ENCODE data around the gene TMEM72. TPM values are rescaled to one million over a fixed set of nuclear protein-coding genes. Genes with fewer than 3 reads are reported as not detected.

The TMEM72 gene
- polyA plus RNA-seq, 2 of the 4 experiments (the other 2 are of a cell fraction), result not detected

DNA sequence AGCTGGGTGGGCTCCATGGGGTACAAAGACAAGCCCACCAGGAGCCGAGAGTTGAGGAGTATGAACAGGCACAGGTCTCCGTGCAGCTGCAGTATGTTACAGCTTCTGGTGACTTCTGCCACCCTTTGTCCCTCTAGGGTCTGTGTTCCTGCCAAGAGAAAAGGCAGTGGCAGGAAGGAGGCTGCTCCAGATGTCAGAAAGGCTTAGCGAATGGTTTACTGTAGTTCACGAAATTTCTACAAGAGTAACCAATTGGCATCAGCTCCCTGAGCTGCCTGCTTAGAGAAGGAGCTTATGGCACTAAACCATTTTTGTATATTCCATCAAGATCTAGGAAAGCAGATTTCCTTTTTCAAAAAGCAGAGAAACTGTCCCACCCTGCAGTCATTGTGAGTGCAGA lies 48.2 kb upstream of the TMEM72 start:
- TF ChIP-seq ZNF302 (CRISPR knock-in tag; IDR thresholded peaks at IDR 0.05) (no peak), SMC3 (IDR thresholded peaks at IDR 0.05) (no peak), KDM5A (IDR thresholded peaks at IDR 0.05) (no peak), JUNB (IDR thresholded peaks at IDR 0.05) (no peak), HOXB5 (CRISPR knock-in tag; IDR thresholded peaks at IDR 0.05) (no peak), RNF2 (IDR thresholded peaks at IDR 0.05; ENCODE audit: borderline replicate concordance, low read depth) (no peak), TP53 (CRISPR knock-in tag; IDR thresholded peaks at IDR 0.05) (no peak), CHD4 (IDR thresholded peaks at IDR 0.05; ENCODE audit: borderline replicate concordance) (no peak), MAZ (IDR thresholded peaks at IDR 0.05; ENCODE audit: borderline replicate concordance, low read depth, low read length) (no peak), HOXB13 (CRISPR knock-in tag; IDR thresholded peaks at IDR 0.05; ENCODE audit: low read depth) (no peak), EHMT2 (IDR thresholded peaks at IDR 0.05; ENCODE audit: low read depth) (no peak), ZFP36 (IDR thresholded peaks at IDR 0.05; ENCODE audit: borderline replicate concordance, partially characterized antibody) (no peak), NFE2L2 (conservative IDR thresholded peaks at IDR 0.05; ENCODE audit: low read length) (no peak)
- TF ChIP-seq, protein P1, sequence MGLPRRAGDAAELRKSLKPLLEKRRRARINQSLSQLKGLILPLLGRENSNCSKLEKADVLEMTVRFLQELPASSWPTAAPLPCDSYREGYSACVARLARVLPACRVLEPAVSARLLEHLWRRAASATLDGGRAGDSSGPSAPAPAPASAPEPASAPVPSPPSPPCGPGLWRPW (IDR thresholded peaks at IDR 0.05), result no peak
- TF ChIP-seq, protein P2, sequence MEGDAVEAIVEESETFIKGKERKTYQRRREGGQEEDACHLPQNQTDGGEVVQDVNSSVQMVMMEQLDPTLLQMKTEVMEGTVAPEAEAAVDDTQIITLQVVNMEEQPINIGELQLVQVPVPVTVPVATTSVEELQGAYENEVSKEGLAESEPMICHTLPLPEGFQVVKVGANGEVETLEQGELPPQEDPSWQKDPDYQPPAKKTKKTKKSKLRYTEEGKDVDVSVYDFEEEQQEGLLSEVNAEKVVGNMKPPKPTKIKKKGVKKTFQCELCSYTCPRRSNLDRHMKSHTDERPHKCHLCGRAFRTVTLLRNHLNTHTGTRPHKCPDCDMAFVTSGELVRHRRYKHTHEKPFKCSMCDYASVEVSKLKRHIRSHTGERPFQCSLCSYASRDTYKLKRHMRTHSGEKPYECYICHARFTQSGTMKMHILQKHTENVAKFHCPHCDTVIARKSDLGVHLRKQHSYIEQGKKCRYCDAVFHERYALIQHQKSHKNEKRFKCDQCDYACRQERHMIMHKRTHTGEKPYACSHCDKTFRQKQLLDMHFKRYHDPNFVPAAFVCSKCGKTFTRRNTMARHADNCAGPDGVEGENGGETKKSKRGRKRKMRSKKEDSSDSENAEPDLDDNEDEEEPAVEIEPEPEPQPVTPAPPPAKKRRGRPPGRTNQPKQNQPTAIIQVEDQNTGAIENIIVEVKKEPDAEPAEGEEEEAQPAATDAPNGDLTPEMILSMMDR (IDR thresholded peaks at IDR 0.05), result no peak
- ChIA-PET POLR2A (no interaction called here), CTCF (interaction anchor here (0.7 to 3.5 kb wide), 4 partner anchors 9 to 1193 kb away, joined by 3 to 16 read pairs (median 6); no protein-coding TSS in a partner anchor)
- DNase-seq (ENCODE audit: low read depth in 1 of 2, low spot score in 1 of 2), result no peak
- Histone ChIP-seq H3K4me1 (peaks cover 7% of the 10 kb centered on the region; the same call in 2 of the 3 replicates), H3K4me2 (no peak overlapping the region), H3K27ac (no peak overlapping the region), H3K9me3 (no peaks in the 10 kb centered on the region), H3K4me3 (no peak overlapping the region)
- 22% methylated on average over 4 of the region's 4 CpGs for WGBS (ENCODE audit: missing lambda C conversion rate)
- FAIRE-seq, result no peak
- no peak for ATAC-seq

DNA sequence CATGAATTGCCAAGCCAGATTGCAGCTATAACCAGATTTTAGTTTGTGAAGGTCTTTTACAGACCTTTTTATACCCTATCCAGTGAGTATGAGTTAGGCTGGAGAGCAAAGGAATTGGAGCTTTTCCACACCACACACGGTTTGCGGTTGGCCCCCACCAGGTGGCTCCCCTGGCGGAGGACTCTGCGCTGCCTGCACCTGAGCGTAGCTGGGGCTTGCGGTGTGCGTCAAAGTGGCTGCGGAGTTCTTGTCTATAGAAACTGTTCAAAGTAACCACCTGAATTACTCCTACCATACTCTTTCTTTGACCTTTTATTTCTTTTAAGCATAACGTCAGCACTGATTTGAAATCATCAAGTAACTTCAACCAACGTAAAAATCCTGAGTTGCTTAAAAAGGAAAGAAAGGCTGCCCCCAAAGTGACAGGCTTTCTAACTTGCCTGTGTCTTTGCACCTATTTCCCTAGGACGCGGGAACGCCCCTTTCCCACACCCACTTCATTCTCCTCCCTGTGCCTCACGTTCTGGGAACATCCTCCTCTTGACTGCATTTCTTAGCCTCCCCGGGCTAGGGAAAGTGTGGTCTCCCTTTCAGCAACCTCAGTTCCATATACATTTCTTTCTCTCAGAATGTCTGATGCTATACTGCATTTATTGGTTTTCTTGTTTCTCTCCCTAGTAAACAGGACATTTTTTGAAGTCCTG lies 47.6 kb upstream of the TMEM72 start:
- Histone ChIP-seq H3K27ac (no peak overlapping the region), H3K4me2 (no peak overlapping the region), H3K4me3 (no peak overlapping the region), H3K9me3 (no peaks in the 10 kb centered on the region), H3K4me1 (peaks cover 7% of the 10 kb centered on the region; the same call in 2 of the 3 replicates)
- ATAC-seq, result no peak
- DNase-seq (ENCODE audit: low read depth in 1 of 2, low spot score in 1 of 2), result no peak
- no peak for FAIRE-seq
- ChIA-PET CTCF (interaction anchor here (1.0 to 3.5 kb wide), 11 partner anchors 9 to 1196 kb away, joined by 3 to 36 read pairs (median 5); no protein-coding TSS in a partner anchor), POLR2A (no interaction called here)
- 82% methylated on average over 15 of the region's 15 CpGs for WGBS (ENCODE audit: missing lambda C conversion rate)
- TF ChIP-seq, protein P3, sequence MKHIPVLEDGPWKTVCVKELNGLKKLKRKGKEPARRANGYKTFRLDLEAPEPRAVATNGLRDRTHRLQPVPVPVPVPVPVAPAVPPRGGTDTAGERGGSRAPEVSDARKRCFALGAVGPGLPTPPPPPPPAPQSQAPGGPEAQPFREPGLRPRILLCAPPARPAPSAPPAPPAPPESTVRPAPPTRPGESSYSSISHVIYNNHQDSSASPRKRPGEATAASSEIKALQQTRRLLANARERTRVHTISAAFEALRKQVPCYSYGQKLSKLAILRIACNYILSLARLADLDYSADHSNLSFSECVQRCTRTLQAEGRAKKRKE (CRISPR knock-in tag; IDR thresholded peaks at IDR 0.05; ENCODE audit: low read depth), result no peak
- TF ChIP-seq CHD4 (IDR thresholded peaks at IDR 0.05; ENCODE audit: borderline replicate concordance), result no peak

DNA sequence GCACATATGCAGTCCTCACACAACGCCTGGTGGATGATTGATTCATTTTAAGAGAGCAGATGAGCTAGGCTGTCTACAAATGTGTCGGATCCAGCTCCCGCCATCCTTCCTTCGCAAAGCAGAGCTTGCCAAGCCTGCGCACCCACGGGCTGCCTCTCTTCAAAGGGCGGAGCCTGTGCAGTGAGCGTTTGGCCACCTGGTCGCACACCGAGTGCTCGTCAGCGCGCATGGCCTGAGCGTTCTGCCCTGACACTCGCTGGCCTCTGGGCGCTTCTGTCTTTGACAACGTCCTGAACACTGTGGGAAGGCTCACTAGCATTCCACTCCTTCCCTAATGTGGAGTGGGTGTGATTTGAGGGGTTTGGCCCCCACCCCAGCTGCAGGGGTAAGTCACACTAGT lies 47.1 kb upstream of the TMEM72 start:
- ATAC-seq, result no peak
- Histone ChIP-seq H3K9me3 (no peaks in the 10 kb centered on the region), H3K4me2 (peak overlapping the region; percentile 97), H3K4me1 (peaks cover 7% of the 10 kb centered on the region; the same call in 2 of the 3 replicates), H3K27ac (peak overlapping the region; percentile 53 to 72; a peak in 4 of 6 replicates), H3K4me3 (peak overlapping the region; percentile 54; the same call in 2 of the 3 replicates)
- no peak for DNase-seq (ENCODE audit: low read depth in 1 of 2, low spot score in 1 of 2)
- WGBS (ENCODE audit: missing lambda C conversion rate), result 91% methylated on average over 17 of the region's 17 CpGs
- CTCF ChIA-PET, result interaction anchor here (0.6 to 3.5 kb wide), 22 partner anchors 9 to 1197 kb away, joined by 3 to 36 read pairs (median 4); no protein-coding TSS in a partner anchor
- POLR2A ChIA-PET, result no interaction called here
- FAIRE-seq, result no peak
- TF ChIP-seq, protein P4, sequence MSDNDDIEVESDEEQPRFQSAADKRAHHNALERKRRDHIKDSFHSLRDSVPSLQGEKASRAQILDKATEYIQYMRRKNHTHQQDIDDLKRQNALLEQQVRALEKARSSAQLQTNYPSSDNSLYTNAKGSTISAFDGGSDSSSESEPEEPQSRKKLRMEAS (IDR thresholded peaks at IDR 0.05), result no peak
- TF ChIP-seq, protein P5, sequence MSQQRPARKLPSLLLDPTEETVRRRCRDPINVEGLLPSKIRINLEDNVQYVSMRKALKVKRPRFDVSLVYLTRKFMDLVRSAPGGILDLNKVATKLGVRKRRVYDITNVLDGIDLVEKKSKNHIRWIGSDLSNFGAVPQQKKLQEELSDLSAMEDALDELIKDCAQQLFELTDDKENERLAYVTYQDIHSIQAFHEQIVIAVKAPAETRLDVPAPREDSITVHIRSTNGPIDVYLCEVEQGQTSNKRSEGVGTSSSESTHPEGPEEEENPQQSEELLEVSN (IDR thresholded peaks at IDR 0.05; ENCODE audit: borderline replicate concordance, low read depth), result no peak
- no peak for TF ChIP-seq POLR2AphosphoS2 (conservative IDR thresholded peaks at IDR 0.05; ENCODE audit: low read length)
- no peak for TF ChIP-seq KDM1A (IDR thresholded peaks at IDR 0.05; ENCODE audit: low read depth)
- TF ChIP-seq, protein P6, sequence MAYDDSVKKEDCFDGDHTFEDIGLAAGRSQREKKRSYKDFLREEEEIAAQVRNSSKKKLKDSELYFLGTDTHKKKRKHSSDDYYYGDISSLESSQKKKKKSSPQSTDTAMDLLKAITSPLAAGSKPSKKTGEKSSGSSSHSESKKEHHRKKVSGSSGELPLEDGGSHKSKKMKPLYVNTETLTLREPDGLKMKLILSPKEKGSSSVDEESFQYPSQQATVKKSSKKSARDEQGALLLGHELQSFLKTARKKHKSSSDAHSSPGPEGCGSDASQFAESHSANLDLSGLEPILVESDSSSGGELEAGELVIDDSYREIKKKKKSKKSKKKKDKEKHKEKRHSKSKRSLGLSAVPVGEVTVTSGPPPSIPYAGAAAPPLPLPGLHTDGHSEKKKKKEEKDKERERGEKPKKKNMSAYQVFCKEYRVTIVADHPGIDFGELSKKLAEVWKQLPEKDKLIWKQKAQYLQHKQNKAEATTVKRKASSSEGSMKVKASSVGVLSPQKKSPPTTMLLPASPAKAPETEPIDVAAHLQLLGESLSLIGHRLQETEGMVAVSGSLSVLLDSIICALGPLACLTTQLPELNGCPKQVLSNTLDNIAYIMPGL (CRISPR knock-in tag; IDR thresholded peaks at IDR 0.05; ENCODE audit: borderline replicate concordance), result no peak
- TF ChIP-seq NPAS2 (CRISPR knock-in tag; IDR thresholded peaks at IDR 0.05; ENCODE audit: borderline replicate concordance), result no peak
- TF ChIP-seq TP53 (CRISPR knock-in tag; IDR thresholded peaks at IDR 0.05), result no peak
- no peak for TF ChIP-seq ZC3H11A (IDR thresholded peaks at IDR 0.05)
- no peak for TF ChIP-seq CEBPB (IDR thresholded peaks at IDR 0.05)
- TF ChIP-seq, protein P7, sequence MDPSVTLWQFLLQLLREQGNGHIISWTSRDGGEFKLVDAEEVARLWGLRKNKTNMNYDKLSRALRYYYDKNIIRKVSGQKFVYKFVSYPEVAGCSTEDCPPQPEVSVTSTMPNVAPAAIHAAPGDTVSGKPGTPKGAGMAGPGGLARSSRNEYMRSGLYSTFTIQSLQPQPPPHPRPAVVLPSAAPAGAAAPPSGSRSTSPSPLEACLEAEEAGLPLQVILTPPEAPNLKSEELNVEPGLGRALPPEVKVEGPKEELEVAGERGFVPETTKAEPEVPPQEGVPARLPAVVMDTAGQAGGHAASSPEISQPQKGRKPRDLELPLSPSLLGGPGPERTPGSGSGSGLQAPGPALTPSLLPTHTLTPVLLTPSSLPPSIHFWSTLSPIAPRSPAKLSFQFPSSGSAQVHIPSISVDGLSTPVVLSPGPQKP (IDR thresholded peaks at IDR 0.05; ENCODE audit: low read depth, low read length), result no peak
